Measurements from ENCODE around the gene PTPRM.

The PTPRM gene

DNA sequence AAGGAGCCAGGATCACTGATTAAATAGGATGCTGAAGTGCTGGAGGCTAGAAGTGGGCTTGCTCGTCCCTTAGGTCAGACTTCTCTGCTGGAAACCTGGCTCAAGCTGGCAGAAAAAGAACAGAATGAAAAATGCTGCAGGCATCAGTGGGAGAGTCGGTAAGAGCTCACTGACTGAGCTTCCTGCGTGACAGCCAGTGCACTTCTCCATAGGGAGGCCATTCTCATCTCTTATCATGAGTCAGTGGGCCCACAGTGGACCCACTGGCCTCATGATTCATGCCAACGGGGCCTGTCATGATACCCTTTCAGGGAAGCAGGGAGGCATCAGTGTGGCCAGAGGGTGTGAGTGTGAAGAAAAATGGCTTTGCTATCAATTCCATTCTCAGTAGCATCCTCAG lies 498.2 kb downstream of the PTPRM start:
- no peak for DNase-seq

DNA sequence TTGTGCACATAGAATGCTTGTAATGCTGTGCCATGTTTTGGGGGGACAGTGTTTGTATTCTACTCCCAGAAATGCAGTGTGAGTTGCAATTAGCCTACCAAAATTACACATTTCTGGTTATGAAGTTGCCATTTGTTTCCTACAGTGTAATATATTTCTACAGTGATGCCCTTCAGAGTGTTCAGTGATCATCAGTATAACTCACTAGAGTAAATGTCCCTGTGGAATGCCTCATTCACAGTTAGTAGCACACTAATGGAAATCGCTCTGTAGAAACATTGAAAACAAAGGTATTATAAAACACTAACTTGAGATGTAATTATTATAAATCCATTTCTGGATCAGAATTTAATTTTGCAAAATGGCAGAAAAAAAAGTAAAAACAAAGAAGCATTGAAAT lies 498.7 kb downstream of the PTPRM start:
- no peak for DNase-seq

DNA sequence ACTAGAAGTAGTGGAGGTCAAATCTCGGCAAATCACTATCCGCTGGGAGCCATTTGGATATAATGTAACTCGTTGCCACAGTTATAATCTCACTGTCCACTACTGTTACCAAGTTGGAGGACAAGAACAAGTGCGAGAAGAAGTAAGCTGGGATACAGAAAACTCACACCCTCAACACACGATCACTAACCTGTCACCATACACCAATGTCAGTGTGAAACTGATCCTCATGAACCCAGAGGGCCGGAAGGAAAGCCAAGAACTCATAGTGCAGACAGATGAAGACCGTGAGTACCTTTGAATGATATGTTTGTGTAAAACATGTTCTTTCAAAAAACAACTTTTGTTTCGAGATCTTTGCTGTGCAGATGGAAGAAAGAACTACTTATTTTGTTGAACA lies 502.6 kb downstream of the PTPRM start:
- no peak for DNase-seq

DNA sequence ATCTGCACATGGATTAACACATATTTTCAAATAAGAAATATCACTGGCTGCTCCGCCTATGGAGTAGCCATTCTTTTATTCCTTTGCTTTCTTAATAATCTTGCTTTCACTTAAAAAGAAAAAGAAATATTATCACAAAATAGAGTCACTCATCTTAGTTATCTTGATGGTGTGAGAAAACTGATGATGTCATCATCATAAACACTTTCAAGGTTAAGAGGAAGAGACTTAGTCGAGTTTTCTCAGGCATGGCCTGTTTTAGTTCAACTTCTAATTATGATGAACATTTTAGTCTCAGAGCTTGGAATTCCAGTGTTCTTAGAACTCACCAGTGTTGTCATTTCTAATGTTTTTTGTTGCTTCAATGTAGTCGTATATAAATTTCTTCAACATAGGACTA lies 506.1 kb downstream of the PTPRM start:
- no peak for DNase-seq

DNA sequence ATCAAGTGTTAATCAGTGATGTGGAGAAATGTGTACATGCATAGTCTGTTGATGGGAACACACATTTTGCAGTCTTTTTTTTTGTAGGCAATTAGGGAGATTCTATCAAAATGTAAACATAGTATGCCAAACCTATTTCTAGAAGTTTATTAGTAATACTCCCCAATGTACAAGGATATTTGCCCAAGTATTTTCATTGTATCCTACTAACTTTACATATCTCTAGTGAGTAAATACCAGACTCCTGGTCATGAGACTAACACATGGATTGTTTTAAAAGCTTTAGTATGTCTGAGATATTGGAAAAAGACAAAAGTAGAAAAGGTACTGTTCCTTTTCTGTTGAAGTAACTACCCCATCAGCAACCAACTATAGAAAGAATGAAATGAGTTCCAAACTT lies 513.0 kb downstream of the PTPRM start:
- no peak for DNase-seq

DNA sequence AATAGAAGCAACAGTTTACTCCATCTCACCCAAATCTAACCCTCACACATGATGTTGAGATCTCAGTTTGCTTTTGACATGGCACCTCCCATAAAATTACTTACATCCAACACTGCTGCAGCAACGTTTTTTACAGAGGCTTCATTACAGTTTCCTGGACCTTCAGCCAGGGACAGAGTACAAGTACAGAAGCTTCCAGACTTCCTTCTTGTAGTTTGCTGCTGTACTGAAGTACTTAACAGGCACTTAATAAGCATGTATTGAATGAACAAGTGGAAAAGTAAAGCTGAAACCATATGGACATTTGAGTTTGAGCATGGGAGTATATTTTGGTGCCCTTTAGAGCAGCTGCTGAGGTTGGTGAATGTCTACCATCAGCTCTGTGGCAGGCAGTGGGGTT lies 514.2 kb downstream of the PTPRM start:
- no peak for DNase-seq

GRCh38 chr18:8081872-8082553 lies 514.9 kb downstream of the PTPRM start:
- DNase-seq = no peak

DNA sequence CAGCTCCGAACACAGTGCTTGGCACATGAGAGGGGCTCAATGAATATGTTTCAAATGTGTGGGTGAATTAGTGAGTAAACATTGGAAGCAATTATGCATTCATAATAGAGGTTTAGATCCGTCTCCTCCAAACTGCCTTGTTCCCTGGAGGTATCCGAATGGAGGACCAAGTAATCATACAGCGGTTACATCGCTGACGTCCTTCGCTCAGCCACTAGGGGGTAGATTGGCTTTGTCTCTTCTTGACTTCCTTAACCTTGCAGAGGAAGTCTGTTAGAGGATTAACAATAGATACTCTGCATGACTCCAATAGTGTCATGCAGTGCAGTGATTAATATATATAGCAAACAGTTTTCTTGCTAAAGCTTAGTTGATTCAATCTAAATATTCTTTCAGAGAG lies 517.0 kb downstream of the PTPRM start:
- no peak for DNase-seq

DNA sequence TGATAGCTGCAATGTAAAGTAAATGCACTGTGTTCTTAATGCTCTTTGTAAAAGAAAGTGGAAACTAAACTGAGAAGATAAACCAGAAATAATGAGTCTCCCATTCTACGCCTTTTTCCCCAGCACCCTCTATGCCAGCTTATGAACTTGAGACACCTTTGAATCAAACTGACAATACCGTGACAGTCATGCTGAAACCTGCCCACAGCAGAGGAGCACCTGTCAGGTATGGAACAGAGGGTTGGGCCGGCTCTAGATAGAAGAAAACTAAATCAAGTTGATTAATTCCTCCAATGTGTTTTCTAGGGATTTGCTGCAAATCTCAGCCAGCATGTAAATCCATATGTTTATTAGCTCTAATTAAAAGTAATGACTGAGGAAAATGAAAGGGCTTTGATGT lies 521.5 kb downstream of the PTPRM start:
- DNase-seq = no peak

- no peak for DNase-seq
Observed at GRCh38 chr18:8091035-8091434, 523.9 kb downstream of the PTPRM start.

- no peak for DNase-seq
Observed at GRCh38 chr18:8095947-8096570, 528.9 kb downstream of the PTPRM start.

GRCh38 chr18:8097399-8097798 lies 530.3 kb downstream of the PTPRM start:
- DNase-seq = no peak

- DNase-seq = no peak
Observed at GRCh38 chr18:8097927-8098326, 530.8 kb downstream of the PTPRM start.

DNA sequence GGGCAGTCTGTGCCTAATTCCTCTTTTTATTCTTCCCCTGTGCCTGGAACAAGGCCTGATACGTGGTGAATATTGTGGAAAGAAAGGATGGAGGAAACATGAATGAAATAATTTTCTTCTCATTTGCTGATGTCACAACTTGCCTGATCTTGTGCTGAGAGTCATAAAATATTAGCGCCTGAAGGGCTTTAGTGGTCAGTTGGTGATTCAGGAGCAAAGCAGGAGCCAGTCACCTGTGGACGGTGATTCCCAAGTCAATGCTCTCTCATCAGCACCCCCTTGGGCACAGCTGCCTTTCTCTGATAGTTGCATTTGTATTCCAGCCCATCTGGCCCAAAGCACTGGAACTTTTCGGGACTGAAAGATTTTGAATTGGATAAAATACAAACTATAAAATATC lies 539.5 kb downstream of the PTPRM start:
- no peak for DNase-seq

DNA sequence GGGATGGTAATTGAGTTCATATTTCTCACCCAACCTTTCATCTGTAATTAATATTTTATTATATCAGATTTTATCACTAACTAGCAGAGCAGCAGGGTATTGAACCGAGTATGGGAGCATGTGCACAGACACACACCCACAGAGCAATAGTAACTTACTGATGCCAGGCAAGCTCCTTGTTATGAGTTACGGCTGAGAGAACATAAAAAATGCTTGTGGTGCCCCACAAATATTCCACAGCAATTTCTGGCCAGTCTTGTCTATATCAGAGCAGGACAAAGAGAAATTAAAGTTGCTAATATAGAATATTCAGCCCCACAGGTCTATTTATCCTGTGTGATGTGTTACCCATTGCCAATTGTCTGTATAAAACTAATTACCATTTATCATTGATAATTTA lies 540.3 kb downstream of the PTPRM start:
- no peak for DNase-seq

DNA sequence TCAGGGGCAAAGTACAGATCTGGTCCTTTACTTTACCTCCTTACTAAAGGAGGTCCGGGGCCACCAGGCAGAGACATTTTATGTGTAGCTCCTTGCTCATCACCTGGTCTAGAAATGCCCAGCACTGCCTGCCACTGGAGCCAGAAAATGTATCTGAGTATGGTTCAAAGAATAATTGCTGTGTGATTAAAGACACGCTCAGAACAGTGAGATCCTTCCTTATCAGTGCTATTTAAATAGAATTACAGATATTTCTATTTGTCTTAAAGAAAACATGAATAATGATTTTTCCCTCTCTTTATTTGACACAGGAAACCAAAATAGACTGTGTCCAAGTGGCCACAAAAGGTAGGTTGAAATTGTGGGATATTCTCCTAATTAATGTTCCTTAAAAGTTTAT lies 547.4 kb downstream of the PTPRM start:
- no peak for DNase-seq

GRCh38 chr18:8116341-8117005 lies 549.4 kb downstream of the PTPRM start:
- no peak for DNase-seq

GRCh38 chr18:8117006-8117371 lies 549.9 kb downstream of the PTPRM start:
- no peak for DNase-seq

DNA sequence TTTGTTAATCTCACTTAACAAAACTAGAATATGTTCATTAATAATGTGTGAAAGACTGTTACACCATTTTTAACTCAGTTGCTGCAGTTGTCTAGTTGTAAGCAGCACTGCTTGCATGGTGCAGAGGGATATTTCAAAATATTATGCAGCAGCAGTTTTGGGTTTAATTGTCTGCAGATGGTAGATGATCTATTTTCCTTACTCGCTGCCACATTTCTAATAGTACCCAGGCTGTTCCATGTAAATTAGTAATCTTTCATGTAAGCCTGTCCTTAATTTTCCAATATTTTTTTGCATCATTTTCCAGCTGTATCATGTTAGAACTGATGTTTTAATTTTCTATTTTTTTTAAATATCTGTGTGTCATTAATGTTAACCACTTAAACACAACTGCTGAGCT lies 554.0 kb downstream of the PTPRM start:
- DNase-seq = no peak

DNA sequence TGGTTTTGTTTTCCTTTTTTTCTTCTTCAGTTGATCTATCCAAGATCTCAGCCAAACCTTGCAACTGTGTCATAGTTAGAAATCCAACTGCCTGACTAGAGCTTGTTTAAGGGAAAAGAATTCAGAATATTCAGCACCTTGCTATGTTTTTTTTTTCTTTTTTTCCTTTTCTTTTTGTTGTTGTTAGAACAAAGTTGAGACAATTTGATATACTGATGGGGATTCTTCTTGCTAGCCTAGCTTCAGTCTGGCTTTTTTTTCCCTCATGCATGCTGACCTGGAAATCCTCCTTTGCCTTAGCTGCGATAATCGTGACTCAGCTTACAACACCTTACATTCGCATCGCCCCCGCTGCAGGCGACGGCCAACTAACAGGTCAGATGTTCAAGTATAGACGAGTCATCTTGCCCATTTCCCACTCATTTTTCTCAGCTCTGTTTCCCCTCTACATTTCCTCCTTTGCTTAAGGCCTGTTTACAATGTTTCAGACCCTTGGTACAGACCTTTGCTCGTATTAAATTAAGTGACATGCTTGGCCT lies 554.9 kb downstream of the PTPRM start:
- DNase-seq = no peak

DNA sequence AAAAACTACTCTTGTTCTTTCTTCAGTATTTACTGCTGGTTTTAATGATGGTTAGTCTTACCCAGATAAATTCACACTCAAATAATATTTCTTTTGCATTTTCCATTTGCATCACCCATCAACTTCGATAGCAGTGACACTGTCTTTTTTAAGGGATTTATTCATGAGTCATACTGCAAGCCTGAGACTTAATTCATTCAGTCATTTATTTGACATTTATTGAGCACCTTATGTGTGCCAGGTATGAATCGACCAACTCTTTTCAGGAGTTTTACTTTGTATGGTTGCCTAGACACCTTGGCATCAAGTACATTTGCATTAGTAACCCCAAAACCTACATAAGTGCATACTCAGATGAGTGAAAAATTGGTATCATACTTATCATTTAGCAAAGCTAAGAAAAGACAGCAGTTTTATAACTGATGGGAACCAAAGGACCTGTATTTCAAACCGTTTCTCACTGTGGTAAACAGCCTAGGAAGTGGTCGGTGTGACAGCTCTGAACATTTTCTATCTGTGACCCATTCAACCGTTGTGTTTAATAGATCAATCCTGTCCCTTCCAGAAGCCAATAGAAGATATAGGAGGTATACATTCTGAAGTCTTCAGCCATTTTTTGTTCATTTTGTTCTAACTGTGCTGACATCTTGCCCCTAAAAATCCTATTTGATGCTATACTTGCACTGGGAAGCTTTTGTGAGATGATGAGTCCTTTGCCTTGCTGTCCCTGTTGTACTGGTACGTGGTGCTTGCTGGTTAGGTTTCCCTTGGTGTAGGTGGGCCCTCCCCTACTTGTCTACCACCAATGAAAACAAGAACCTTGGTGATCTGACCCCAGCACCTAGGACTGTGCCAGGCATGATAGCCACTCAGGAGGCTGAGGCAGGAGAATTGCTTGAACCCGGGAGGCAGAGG lies 557.4 kb downstream of the PTPRM start:
- DNase-seq = no peak

GRCh38 chr18:8130096-8130495 lies 563.0 kb downstream of the PTPRM start:
- no peak for DNase-seq

DNA sequence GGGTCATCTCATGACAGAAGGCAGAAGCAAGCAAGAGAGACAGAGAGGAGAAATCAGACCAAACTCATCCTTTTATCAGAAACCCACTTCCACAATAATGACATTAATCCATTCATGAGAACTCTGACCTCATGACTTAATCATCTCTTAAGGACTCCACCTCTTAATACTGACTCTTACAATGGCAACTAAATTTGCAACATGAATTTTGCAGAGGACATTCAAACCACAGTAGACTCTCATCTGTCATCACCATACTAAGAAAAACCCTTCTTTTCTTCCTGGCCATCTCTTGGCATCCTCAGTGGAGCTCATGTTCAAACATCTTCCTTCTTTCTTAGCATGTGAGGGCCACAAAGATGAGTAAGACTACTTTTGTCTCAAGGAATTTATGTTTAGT lies 565.9 kb downstream of the PTPRM start:
- no peak for DNase-seq
